ENCODE results near the gene PHC3.

GRCh38 chr3:170083343-170083742, 98.2 kb downstream of the PHC3 start:
- no peak for TF ChIP-seq CTCF (IDR thresholded peaks at IDR 0.05)
- no peak for TF ChIP-seq POLR2A (IDR thresholded peaks at IDR 0.05)
- no peak for TF ChIP-seq POLR2AphosphoS5 (IDR thresholded peaks at IDR 0.05)
